Hepatocyte (in vitro differentiated cells): ENCODE data around the gene POU3F1.

ENCODE experiments used
- EZH2 ChIP-seq: fragments of 200-600 bp; sonication (generic); IDR thresholded peaks from 2 replicates; pipeline ENCODE4 v1.6.1; 2016; ENCODE audit warnings: antibody characterized with exemption, mild to moderate bottlenecking, borderline replicate concordance
- EZH2phosphoT487 ChIP-seq: fragments of 200-600 bp; sonication (generic); IDR thresholded peaks from one replicate; pipeline ENCODE4 v1.6.1; 2018; ENCODE audit warnings: antibody characterized with exemption, mild to moderate bottlenecking, low read depth, moderate library complexity; ENCODE audit not compliant: unreplicated experiment, severe bottlenecking
- TF ChIP-seq, protein P1 (sequence below): fragments of 200-600 bp; sonication (generic); IDR thresholded peaks from 2 replicates; pipeline ENCODE4 v1.5.1; 2016; ENCODE audit warnings: antibody characterized with exemption, mild to moderate bottlenecking; ENCODE audit not compliant: poor library complexity

DNA sequence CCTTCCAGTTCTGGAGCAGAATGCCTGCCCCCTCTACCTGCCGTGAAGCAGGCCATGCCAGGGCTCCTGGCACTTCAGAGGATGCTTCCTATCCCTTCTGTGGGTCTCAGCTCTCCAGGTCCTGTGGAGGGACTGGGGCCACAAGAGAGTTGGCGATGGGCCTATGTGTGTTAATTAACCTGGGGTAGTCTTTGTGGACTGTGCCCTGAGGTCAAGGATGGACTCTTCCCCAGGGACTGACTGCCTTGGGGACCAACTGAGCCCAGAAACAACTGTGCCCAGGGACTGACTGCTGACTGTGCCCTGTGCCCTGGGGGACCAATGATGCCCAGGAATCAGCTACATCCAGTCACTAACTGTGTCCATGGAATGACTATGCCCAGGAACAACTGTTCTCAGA, 37.5 kb upstream of the POU3F1 start:
- TF ChIP-seq, protein P1, sequence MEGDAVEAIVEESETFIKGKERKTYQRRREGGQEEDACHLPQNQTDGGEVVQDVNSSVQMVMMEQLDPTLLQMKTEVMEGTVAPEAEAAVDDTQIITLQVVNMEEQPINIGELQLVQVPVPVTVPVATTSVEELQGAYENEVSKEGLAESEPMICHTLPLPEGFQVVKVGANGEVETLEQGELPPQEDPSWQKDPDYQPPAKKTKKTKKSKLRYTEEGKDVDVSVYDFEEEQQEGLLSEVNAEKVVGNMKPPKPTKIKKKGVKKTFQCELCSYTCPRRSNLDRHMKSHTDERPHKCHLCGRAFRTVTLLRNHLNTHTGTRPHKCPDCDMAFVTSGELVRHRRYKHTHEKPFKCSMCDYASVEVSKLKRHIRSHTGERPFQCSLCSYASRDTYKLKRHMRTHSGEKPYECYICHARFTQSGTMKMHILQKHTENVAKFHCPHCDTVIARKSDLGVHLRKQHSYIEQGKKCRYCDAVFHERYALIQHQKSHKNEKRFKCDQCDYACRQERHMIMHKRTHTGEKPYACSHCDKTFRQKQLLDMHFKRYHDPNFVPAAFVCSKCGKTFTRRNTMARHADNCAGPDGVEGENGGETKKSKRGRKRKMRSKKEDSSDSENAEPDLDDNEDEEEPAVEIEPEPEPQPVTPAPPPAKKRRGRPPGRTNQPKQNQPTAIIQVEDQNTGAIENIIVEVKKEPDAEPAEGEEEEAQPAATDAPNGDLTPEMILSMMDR, result no peak
- TF ChIP-seq EZH2 (no peak), EZH2phosphoT487 (no peak)
